PFSK-1 (cell line): Measurements from ENCODE around the gene FYB2.

Experiments
- POLR2AphosphoS5 ChIP-seq: IDR thresholded peaks from 2 replicates; pipeline ENCODE4 v1.6.1; 2012; ENCODE audit warnings: low read depth, mild to moderate bottlenecking, control low read depth, low read length, moderate library complexity
- REST ChIP-seq, 2 experiments: IDR thresholded peaks; 2 replicates each; pipeline versions ENCODE4 v1.6.1 to v1.8.0; 2011 to 2012; ENCODE audit warnings: low read depth in 2 of 2, low read length in 2 of 2, control low read depth in 1 of 2, inconsistent platforms in 1 of 2, mild to moderate bottlenecking in 1 of 2, moderate library complexity in 1 of 2; ENCODE audit not compliant: insufficient read depth in 1 of 2
- SIN3A ChIP-seq: IDR thresholded peaks from 2 replicates; pipeline ENCODE4 v1.6.1; 2012; ENCODE audit warnings: mild to moderate bottlenecking, low read length, moderate library complexity, borderline replicate concordance; ENCODE audit not compliant: insufficient read depth
- TAF1 ChIP-seq: IDR thresholded peaks from 2 replicates; pipeline ENCODE4 v1.6.1; 2012; ENCODE audit warnings: low read length, control low read depth, borderline replicate concordance; ENCODE audit not compliant: insufficient read depth

GRCh38 chr1:56754708-56755479 lies 64.3 kb downstream of the FYB2 start:
- TF ChIP-seq POLR2AphosphoS5 (no peak), REST (IDR thresholded peaks at IDR 0.05; ENCODE audit: insufficient read depth in 1 of 2, low read depth in 2 of 2, low read length in 2 of 2) (no peak), SIN3A (no peak), TAF1 (no peak)
